B cell (primary cell): ENCODE measurements around the gene ZRANB3. TPM values are rescaled to one million over a fixed set of nuclear protein-coding genes. Genes with fewer than 3 reads are reported as not detected.

Experiments
- ATAC-seq: fragments of 200-7000 bp; cut with Tn5 transposase; one replicate; pipeline ENCODE4 v1.10.0; 2021; ENCODE audit warnings: low read depth, mild to moderate bottlenecking, moderate number of reproducible peaks, moderate library complexity
- CTCF ChIA-PET: fragments of 350-600 bp; sonication (Branson Sonifier 250); formaldehyde crosslinking; loops from one replicate; lab custom pipeline; 2021; ENCODE audit warnings: antibody characterized with exemption, inconsistent platforms; lab: Charles Lee
- POLR2A ChIA-PET: fragments of 350-600 bp; sonication (Branson Sonifier 250); formaldehyde crosslinking; loops from one replicate; lab custom pipeline; 2021; ENCODE audit warnings: antibody characterized with exemption; lab: Charles Lee
- DNase-seq: peaks from one replicate; pipeline ENCODE4 v3.0.0; 2013
- H2AFZ ChIP-seq: 2 replicates; pipeline ENCODE4 v1.6.1; 2012; ENCODE audit warnings: mild to moderate bottlenecking, low read depth, low read length; ENCODE audit not compliant: insufficient read depth, poor library complexity, severe bottlenecking
- H3K27ac ChIP-seq, 2 donors: 1 replicate in 1 of 2; 2 replicates in 1 of 2; pipeline ENCODE4 v1.5.1; 2012 to 2013; ENCODE audit warnings: low read length in 2 of 2, mild to moderate bottlenecking in 2 of 2, moderate library complexity in 1 of 2
- H3K27me3 ChIP-seq, 4 experiments: fragments of 200-600 bp in 1 of 4; sonication (generic) in 1 of 4; replicated peaks in 1 of 4; 1 replicate in 2 of 4; 2 replicates in 2 of 4; pipeline versions ENCODE4 v1.6.1 to v1.7.0; 2013 to 2016; ENCODE audit warnings: low read length in 3 of 4, mild to moderate bottlenecking in 2 of 4, mixed read lengths in 1 of 4, moderate library complexity in 1 of 4; ENCODE audit not compliant: insufficient read depth in 4 of 4, control insufficient read depth in 3 of 4; ENCODE audit errors: control extremely low read depth in 1 of 4
- H3K36me3 ChIP-seq, 2 experiments: replicated peaks in 1 of 2; 1 replicate in 1 of 2; 2 replicates in 1 of 2; pipeline versions ENCODE4 v1.6.1 to v1.7.1; 2013; ENCODE audit warnings: low read length in 1 of 2; ENCODE audit not compliant: insufficient read depth in 2 of 2, control insufficient read depth in 1 of 2; ENCODE audit errors: control extremely low read depth in 1 of 2, extremely low read depth in 1 of 2
- H3K4me1 ChIP-seq, 2 donors: fragments of 200-600 bp in 1 of 2; sonication (generic) in 1 of 2; 1 replicate in 1 of 2; 2 replicates in 1 of 2; pipeline versions ENCODE4 v1.5.1 to v1.6.1; 2013 to 2017; ENCODE audit warnings: low read length in 2 of 2; ENCODE audit not compliant: control insufficient read depth in 2 of 2, insufficient read depth in 2 of 2
- H3K4me2 ChIP-seq: replicated peaks from 2 replicates; pipeline ENCODE3; 2012; ENCODE audit warnings: mild to moderate bottlenecking, low read depth, low read length; ENCODE audit not compliant: poor library complexity, severe bottlenecking
- H3K4me3 ChIP-seq, 5 experiments: fragments of 200-600 bp in 1 of 5; sonication (generic) in 1 of 5; 1 replicate in 3 of 5; 2 replicates in 2 of 5; pipeline versions ENCODE4 v1.5.1 to v1.7.0; 2011 to 2016; ENCODE audit warnings: low read length in 4 of 5, mild to moderate bottlenecking in 4 of 5, low read depth in 2 of 5, control low read depth in 1 of 5, moderate library complexity in 1 of 5; ENCODE audit not compliant: insufficient read depth in 1 of 5; ENCODE audit errors: control extremely low read depth in 1 of 5, extremely low read depth in 1 of 5
- H3K79me2 ChIP-seq: fragments of 200-600 bp; sonication (generic); one replicate; pipeline ENCODE4 v1.6.0; 2016; ENCODE audit warnings: low read length; ENCODE audit not compliant: control insufficient read depth, insufficient read depth
- H3K9ac ChIP-seq: fragments of 200-600 bp; sonication (generic); 2 replicates; pipeline ENCODE4 v1.6.1; 2017; ENCODE audit warnings: mild to moderate bottlenecking, low read length, moderate library complexity
- H3K9me3 ChIP-seq, 3 donors: one replicate each; pipeline versions ENCODE4 v1.6.1 to v1.7.1; 2013; ENCODE audit warnings: low read length in 2 of 3; ENCODE audit not compliant: control insufficient read depth in 2 of 3, insufficient read depth in 1 of 3; ENCODE audit errors: control extremely low read depth in 1 of 3
- H4K20me1 ChIP-seq: 2 replicates; pipeline ENCODE4 v1.6.0; 2012; ENCODE audit warnings: mild to moderate bottlenecking, low read length; ENCODE audit not compliant: insufficient read depth, control insufficient read depth, poor library complexity, severe bottlenecking
- H3K27ac Mint-ChIP-seq: one replicate; pipeline ENCODE4 v1.8.0; 2021; ENCODE audit warnings: mixed read lengths
- H3K27me3 Mint-ChIP-seq: one replicate; pipeline ENCODE4 v1.8.0; 2021; ENCODE audit warnings: mixed read lengths
- H3K4me1 Mint-ChIP-seq: one replicate; pipeline ENCODE4 v1.8.0; 2021; ENCODE audit warnings: mixed read lengths
- H3K4me3 Mint-ChIP-seq: one replicate; pipeline ENCODE4 v1.8.0; 2021; ENCODE audit warnings: mixed read lengths
- H3K9me3 Mint-ChIP-seq: one replicate; pipeline ENCODE4 v1.8.0; 2022; ENCODE audit warnings: mixed read lengths; ENCODE audit not compliant: insufficient read depth
- CTCF ChIP-seq: fragments of 200-600 bp; IDR thresholded peaks from one replicate; pipeline ENCODE4 v1.8.0; 2022; ENCODE audit warnings: antibody characterized with exemption, mild to moderate bottlenecking
- EZH2 ChIP-seq: IDR thresholded peaks from 2 replicates; pipeline ENCODE4 v1.6.1; 2012; ENCODE audit warnings: borderline replicate concordance, low read depth, mild to moderate bottlenecking, moderate library complexity, low read length; ENCODE audit not compliant: insufficient read depth, poor library complexity, severe bottlenecking
- WGBS: methylation state at CpG from one replicate; pipeline ENCODE4 v1.1.5; 2013; ENCODE audit warnings: missing lambda C conversion rate; ENCODE audit not compliant: insufficient coverage; 5-methylcytosine and 5-hydroxymethylcytosine counted together
- intact Hi-C: fragments of 100-400 bp; cut with micrococcal nuclease; formaldehyde crosslinking; loops from one replicate; pipeline ENCODE4 v1.10.0; 2022
- polyA plus RNA-seq: library from polyadenylated mRNA; depleted of rRNA; stranded (reverse); fragments of >200 nt; gene quantifications from 2 replicates; pipeline ENCODE4 v1.2.3, GENCODE V29; 2012
- total RNA-seq, 2 donors: library from RNA; stranded (reverse); fragments of 120-200 nt in 1 of 2; gene quantifications; 1 replicate in 1 of 2; 2 replicates in 1 of 2; pipeline versions ENCODE4 v1.2.3 to v1.2.4, GENCODE V29; 2013 to 2022

Gene ZRANB3
- total and polyA plus RNA-seq, 2 donors (not counting 1 experiment from before 2014, with no cell fraction given): 2.4 to 9.8 TPM

- H3K4me2 ChIP-seq: no peak overlapping the region
- H3K4me3 Mint-ChIP-seq: no peak overlapping the region
- no peaks in the 10 kb centered on the region for H4K20me1 ChIP-seq
- no peak for DNase-seq
- TF ChIP-seq CTCF: no peak
- TF ChIP-seq EZH2: no peak
- no peak overlapping the region for H3K4me3 ChIP-seq
- ChIA-PET CTCF (interaction anchor here (0.5 kb wide), 1 partner anchor 431 kb away, joined by 4 read pairs; no protein-coding TSS in a partner anchor), POLR2A (no interaction called here)
- H3K4me1 Mint-ChIP-seq: no peaks in the 10 kb centered on the region
- H3K9me3 ChIP-seq: no peaks in the 10 kb centered on the region
- H3K9me3 Mint-ChIP-seq: peaks cover 2% of the 10 kb centered on the region
- no peak overlapping the region for H3K9ac ChIP-seq
- no peak overlapping the region for H3K27ac Mint-ChIP-seq
- 97% methylated on average over 7 of the region's 11 CpGs for WGBS
- no peak overlapping the region for H3K27ac ChIP-seq
- H3K27me3 Mint-ChIP-seq: no peaks in the 10 kb centered on the region
- intact Hi-C loops: no loop called here
- no peak for ATAC-seq
- H3K79me2 ChIP-seq: no peaks in the 10 kb centered on the region
- H3K36me3 ChIP-seq: peaks cover 0 to 59% of the 10 kb centered on the region in 2 experiments
- no peaks in the 10 kb centered on the region for H3K27me3 ChIP-seq
- no peaks in the 10 kb centered on the region for H3K4me1 ChIP-seq
- no peak overlapping the region for H2AFZ ChIP-seq
Measured at GRCh38 chr2:135169900-135170753, 360.9 kb downstream of the ZRANB3 start.

DNA sequence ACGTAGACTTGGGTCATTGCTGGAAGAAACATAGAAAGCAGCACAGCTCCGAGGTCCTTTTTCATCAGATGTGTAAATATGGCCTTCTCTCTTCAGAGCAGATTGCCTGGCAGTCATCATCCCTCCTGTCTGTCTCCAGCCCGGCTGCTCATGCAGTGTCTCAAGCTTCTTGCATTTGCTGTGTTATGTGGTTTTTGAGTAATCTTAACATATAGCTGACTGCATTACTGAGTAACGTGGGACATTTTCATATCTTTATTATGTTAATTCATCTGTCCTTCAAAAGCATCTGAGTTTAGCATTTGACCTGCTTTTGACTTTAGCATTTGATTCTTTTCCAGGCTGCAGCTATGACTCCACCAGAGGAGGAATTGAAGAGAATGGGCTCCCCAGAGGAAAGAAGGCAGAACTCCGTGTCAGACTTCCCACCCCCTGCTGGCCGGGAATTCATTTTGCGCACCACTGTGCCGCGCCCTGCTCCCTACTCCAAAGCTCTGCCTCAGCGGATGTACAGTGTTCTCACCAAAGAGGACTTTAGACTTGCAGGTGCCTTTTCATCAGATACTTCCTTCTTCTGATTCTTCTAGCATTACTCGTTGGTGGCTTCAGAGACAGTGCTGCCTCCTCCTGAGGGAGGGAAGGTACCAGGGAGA is 362.7 kb downstream of the ZRANB3 start:
- Histone ChIP-seq H3K9me3 (no peaks in the 10 kb centered on the region), H3K27ac (no peak overlapping the region), H3K4me3 (no peak overlapping the region), H3K79me2 (no peaks in the 10 kb centered on the region), H4K20me1 (no peaks in the 10 kb centered on the region), H2AFZ (no peak overlapping the region), H3K36me3 (peaks cover 0 to 71% of the 10 kb centered on the region in 2 experiments), H3K4me1 (no peaks in the 10 kb centered on the region), H3K9ac (no peak overlapping the region), H3K27me3 (no peaks in the 10 kb centered on the region), H3K4me2 (no peak overlapping the region)
- TF ChIP-seq CTCF (no peak), EZH2 (no peak)
- no peak for DNase-seq
- ATAC-seq: no peak
- Mint-ChIP-seq H3K9me3 (peaks cover 2% of the 10 kb centered on the region), H3K4me3 (no peak overlapping the region), H3K27me3 (no peaks in the 10 kb centered on the region), H3K27ac (no peak overlapping the region), H3K4me1 (no peaks in the 10 kb centered on the region)
- intact Hi-C loops: no loop called here
- CTCF ChIA-PET: no interaction called here
- POLR2A ChIA-PET: no interaction called here
- 98% methylated on average over 8 of the region's 11 CpGs for WGBS
